MM.1S (cell line): Measurements from ENCODE around the gene SH3PXD2A.

ENCODE experiments used
- CTCF ChIP-seq: fragments of 300-600 bp; sonication (generic); IDR thresholded peaks from 2 replicates; pipeline ENCODE4 v1.5.1; 2016; ENCODE audit warnings: antibody characterized with exemption, low read length, mixed read lengths
- EZH2phosphoT487 ChIP-seq: fragments of 300-600 bp; sonication (generic); IDR thresholded peaks from 2 replicates; pipeline ENCODE4 v1.6.1; 2018; ENCODE audit warnings: antibody characterized with exemption, low read length

- TF ChIP-seq CTCF (no peak), EZH2phosphoT487 (no peak)
Measured at GRCh38 chr10:103640436-103641181, 214.8 kb downstream of the SH3PXD2A start.
